GM12878 (cell line): ENCODE measurements around the gene ERC2.

Source experiments
- CEBPB ChIP-seq, 2 experiments: fragments of 150-350 bp in 1 of 2; IDR thresholded peaks; 2 replicates each; pipeline ENCODE4 v1.6.1; 2012 to 2014; ENCODE audit warnings: low read depth in 2 of 2, low read length in 2 of 2, borderline replicate concordance in 1 of 2, inconsistent platforms in 1 of 2
- JUND ChIP-seq: IDR thresholded peaks from 2 replicates; pipeline ENCODE4 v1.6.1; 2012; ENCODE audit warnings: low read depth, mild to moderate bottlenecking, low read length, improper control_type of control experiment, moderate library complexity
- MEF2A ChIP-seq: IDR thresholded peaks from 2 replicates; pipeline ENCODE4 v1.6.1; 2011; ENCODE audit warnings: low read depth, mild to moderate bottlenecking, low read length, moderate library complexity; ENCODE audit not compliant: insufficient read depth
- RCOR1 ChIP-seq: conservative IDR thresholded peaks from 2 replicates; pipeline ENCODE4 v1.6.1; 2012; ENCODE audit warnings: low read depth, low read length, improper control_type of control experiment
- ZNF24 ChIP-seq: fragments of 450-650 bp; IDR thresholded peaks from 2 replicates; pipeline ENCODE4 v1.6.1; 2017; ENCODE audit warnings: antibody characterized with exemption, mild to moderate bottlenecking
- ZNF274 ChIP-seq: IDR thresholded peaks from one replicate; pipeline ENCODE4 v1.8.0; 2011; ENCODE audit not compliant: insufficient read length, insufficient read depth
- TF ChIP-seq, protein P1 (sequence below), 3 experiments: IDR thresholded peaks in 2 of 3; conservative IDR thresholded peaks in 1 of 3; 2 replicates each; pipeline ENCODE4 v1.5.1; 2011; ENCODE audit warnings: low read depth in 3 of 3, low read length in 3 of 3, mild to moderate bottlenecking in 3 of 3, control low read depth in 2 of 3, moderate library complexity in 2 of 3, inconsistent platforms in 1 of 3, mixed read lengths in 1 of 3; ENCODE audit not compliant: control insufficient read depth in 2 of 3, insufficient read depth in 1 of 3; ENCODE audit errors: extremely low read depth in 1 of 3

DNA sequence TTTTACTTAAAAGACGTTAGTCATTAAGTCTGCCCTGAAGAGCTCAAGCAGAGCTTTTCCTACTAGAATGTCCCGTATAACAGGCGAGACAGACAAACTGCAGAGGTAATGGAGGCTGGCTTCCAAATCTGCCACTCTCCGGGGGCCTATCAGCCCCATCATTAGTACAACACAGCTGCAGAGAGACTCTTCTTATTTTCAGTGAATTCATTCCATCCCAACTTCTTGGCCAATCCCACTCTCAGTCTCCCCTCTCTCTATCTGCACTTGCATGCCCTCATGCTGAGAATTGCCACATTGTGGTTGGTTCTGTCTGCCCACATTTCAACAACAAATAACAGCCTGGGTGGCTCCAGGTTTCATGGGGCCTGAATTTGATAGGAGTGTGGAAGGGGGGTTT, 412.7 kb downstream of the ERC2 start:
- TF ChIP-seq JUND (no peak), ZNF274 (no peak), CEBPB (IDR thresholded peaks at IDR 0.05; ENCODE audit: borderline replicate concordance in 1 of 2, low read depth in 2 of 2, low read length in 2 of 2) (no peak), ZNF24 (no peak), MEF2A (no peak), RCOR1 (no peak)
- TF ChIP-seq, protein P1, sequence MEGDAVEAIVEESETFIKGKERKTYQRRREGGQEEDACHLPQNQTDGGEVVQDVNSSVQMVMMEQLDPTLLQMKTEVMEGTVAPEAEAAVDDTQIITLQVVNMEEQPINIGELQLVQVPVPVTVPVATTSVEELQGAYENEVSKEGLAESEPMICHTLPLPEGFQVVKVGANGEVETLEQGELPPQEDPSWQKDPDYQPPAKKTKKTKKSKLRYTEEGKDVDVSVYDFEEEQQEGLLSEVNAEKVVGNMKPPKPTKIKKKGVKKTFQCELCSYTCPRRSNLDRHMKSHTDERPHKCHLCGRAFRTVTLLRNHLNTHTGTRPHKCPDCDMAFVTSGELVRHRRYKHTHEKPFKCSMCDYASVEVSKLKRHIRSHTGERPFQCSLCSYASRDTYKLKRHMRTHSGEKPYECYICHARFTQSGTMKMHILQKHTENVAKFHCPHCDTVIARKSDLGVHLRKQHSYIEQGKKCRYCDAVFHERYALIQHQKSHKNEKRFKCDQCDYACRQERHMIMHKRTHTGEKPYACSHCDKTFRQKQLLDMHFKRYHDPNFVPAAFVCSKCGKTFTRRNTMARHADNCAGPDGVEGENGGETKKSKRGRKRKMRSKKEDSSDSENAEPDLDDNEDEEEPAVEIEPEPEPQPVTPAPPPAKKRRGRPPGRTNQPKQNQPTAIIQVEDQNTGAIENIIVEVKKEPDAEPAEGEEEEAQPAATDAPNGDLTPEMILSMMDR (IDR thresholded peaks at IDR 0.05 in 2 of 3, conservative IDR thresholded peaks at IDR 0.05 in 1 of 3; ENCODE audit: control insufficient read depth in 2 of 3, extremely low read depth in 1 of 3, insufficient read depth in 1 of 3, low read depth in 3 of 3, low read length in 3 of 3): no peak
